ENCODE results near the gene CACNA2D3.

CACNA2D3 gene

DNA sequence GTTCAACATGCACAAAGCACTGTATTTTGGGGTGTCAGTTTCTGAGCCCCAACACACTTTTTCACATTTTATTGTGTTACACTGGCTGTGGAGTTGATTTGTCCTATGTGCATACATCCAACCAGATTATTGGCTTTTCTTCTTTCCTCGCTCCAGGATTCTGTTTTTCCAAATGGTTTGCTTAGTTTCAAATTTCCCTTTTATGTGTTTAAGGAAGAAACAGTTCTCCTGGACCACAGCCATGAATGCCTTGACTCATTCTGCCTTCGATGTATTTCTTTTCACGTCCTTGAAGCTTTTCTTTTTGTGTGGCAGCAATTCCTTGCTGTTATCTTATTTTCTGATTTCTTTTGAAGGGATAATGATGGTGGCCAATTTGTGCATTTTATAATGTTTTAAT is 53.8 kb downstream of the CACNA2D3 start:
- no peak for DNase-seq

DNA sequence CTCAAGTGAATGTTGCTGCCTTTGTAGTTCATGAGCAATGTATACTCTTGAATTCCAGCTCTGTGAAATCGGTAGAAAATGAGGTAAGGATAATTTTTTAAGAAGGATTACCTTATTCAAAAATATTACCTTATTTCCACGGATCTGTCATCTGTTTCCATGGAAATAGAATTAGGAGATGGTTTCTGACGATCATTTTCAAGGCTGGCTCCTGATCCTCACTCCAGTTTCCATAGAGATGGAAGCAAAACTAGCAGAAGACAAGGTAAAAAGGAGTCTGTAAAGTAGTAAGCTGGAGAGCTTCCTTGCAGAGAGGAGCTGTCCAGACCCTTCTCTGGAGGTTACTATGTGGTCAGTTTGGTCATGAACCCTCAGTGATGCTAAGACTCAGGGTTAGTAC is 55.5 kb downstream of the CACNA2D3 start:
- DNase-seq = no peak

DNA sequence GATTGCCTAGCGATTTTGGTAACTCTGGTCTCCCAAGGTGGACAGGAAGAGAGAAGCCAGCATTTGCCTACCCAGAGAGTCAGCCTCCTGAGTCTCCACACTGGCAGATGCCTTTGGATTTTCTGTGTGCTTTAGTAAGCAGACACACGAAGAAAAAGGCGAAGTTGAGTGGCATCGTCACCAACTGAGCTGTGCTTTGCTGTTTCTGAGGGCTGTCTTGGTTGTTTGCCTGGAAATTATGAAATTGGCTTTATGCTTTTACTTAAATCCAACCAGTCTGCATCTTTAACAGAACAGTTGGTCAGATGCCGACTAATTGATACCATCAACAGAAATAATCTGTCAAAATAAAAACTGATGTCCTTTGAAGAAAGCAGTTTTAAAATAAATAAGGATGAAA is 56.0 kb downstream of the CACNA2D3 start:
- no peak for DNase-seq

DNA sequence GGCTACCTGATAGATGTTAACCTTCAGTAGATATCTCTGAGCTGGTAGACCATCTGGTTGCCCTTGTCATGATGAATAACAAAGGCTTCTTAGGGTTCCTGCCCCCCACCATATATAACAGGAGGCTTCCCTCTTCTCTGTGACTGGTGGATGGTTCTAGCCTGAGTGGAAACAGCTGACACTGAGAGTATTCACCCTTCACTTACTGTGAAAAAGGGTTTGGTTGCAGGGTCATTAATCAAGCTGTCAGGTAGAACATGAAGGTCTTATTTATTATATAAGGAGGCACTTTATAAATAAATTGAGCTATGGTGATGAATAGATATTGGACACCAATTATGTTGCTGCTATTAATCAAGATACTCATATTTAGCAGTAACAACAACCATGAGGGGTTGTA is 58.6 kb downstream of the CACNA2D3 start:
- DNase-seq = no peak

DNA sequence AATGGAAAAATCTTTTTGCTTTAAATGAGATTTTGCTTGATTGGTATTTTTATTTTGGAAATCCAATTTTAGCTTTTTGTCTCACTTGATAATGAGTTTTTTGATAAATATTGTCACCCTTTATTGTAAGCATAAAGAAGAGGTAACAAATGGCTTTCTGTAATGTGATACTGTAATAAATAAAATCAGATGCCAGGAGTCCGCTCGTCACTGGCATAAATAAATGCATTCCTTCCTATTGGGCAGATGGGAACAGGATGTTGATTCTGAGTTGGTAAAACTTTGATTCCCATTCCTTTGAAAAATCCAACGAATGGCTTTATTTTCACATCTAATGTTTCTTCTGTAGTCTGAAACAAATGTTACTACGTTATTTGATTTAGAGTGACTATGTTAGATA is 59.9 kb downstream of the CACNA2D3 start:
- DNase-seq = no peak

DNA sequence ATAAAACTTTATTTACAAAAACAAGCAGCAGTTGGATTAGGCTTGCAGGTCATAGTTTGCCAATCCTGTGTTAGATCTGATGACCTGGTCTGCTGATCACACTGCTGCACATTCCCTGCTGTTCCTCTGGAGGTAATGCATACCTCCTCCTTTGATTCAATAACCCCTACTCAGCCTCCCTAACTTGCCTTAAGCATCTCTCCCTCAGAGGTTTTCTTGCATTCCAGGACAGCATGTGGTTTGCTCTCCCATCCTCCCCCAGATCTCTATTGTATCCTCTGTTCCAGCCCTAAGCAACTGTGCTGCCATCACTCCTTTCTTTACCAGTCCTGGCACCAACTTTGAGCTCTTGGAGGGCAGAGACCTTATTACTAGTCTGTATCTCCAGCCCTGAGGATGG is 63.4 kb downstream of the CACNA2D3 start:
- no peak for DNase-seq

DNA sequence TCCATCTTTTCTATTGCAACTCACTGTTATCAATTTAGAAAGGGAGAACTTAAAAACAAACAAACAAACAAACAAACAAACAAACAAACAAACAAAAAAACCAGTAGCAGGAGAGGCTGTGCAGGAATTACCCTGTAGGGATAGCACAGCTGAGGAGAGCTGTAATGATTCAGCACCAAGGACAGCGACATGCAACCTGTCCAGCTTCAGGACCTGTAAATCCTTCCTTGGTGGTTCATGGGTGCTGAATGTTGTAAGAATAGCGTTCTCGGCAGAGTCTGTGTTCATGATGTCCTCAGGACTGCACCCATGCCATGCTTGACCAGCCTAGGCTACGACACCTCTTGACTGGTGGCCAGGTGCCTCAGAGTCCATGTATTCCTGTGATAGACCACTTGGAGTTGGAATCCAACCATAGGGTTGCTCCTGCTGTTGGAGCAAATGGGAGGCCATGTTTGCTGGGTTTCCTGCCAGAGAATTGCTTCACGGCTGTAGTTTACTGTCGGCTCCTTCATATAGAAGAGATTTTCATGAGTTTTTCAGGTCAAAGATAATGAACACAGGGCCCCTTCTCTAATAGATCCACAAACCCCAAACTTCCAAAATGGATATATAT is 65.9 kb downstream of the CACNA2D3 start:
- DNase-seq = peak; percentile 3 to 6

DNA sequence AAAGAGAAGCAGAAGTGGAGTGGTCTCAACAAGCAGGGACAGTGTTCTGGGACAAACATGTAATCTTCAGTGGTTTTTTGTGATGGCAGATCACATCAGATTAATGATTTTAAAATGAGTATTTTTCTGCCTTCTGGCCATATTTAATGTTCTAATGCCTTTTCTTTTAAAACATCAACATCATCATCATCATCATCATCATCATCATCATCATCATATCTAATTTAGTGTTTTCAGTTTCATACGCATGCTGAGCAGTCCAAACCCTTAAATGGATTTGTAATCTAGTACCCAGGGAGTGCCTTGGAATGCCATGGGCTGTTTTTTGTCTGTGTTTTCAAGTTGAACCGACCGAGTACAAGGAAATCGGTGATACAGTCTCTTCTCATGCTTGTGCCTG is 68.9 kb downstream of the CACNA2D3 start:
- DNase-seq = no peak

DNA sequence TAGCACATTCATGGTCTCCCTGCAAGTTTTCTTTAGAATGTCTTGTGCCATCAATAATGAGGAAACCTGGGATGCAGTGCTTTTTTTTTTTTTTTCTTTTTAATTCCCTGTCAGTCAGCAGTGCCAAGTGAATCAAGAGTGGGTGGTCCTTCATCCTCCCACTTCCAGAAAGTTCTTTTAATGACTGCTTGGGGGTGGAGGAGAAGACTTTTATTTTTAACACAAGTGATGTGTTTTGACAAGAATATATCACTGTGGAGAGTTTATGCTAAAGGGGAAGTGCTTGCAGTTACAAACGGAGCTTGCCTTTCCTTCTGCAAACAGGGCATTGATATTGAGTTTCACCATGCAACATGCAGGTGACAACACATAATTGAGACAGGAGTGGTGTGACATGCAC is 69.7 kb downstream of the CACNA2D3 start:
- no peak for DNase-seq

DNA sequence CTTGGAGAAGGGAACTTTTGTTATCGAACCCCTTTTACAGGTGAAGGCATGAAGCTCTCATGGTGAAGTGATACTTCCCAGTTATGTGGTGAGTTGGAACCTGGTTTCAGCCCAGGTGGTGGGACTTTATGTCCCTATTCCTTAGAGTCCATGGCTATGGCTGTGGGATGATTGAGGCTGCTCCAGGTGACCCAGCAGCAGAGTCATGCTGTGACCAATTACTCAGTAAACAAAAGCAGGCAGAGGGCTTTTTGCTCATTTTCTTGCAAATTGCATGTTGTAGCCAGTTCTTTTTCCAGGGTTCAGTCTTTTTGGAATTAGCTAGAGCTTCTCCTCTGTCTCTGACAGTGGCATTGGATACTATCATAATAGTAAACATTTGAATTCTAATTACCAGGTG is 70.7 kb downstream of the CACNA2D3 start:
- DNase-seq = no peak

DNA sequence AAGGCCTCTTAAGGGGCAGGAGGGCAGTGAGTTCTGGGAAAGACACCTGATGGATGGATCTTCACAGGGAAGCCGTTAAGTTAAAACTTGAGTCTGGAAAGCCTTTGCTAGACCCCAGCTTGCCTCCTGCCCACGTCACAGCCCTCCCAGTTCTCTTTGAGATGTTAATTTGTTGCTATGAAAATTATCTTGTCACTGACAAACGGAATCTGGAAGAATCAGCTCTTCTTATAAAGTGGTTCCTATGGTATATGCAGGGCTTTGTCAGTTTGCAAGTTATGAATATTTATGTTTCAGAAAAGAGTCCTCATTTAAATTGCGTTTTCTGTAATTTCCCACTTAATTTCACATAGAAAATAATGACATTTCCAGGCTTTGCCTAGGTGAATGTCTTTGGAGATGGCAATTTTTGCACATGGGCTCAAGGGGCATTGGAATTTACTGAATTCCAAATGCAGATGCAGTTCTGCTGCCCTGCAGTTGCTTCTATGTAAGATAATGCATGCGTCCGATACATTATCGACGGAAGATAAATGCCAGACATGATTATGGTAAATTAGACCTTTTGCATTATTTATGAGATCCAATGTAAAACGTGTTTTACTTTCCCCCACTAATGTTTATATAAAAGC is 74.1 kb downstream of the CACNA2D3 start:
- no peak for DNase-seq

DNA sequence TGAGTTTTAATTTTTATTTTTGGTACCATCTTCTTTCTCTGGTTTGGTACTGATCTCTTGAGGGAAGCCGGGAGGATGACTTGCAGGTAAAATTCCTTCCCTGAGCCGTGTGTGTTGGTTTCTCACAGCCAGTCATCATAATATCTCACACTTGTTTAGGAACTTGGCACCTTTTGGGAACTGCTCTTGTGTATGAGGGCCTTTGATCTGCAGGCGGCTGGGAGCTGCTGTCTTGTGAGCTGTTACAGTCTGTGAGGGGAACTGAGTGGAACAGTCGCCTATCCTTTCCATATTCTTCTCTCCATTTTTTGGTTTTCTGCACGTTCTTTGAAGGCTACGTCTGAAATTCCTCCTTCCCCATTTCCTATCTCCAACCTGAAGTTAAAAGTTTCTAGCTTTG is 75.2 kb downstream of the CACNA2D3 start:
- no peak for DNase-seq

DNA sequence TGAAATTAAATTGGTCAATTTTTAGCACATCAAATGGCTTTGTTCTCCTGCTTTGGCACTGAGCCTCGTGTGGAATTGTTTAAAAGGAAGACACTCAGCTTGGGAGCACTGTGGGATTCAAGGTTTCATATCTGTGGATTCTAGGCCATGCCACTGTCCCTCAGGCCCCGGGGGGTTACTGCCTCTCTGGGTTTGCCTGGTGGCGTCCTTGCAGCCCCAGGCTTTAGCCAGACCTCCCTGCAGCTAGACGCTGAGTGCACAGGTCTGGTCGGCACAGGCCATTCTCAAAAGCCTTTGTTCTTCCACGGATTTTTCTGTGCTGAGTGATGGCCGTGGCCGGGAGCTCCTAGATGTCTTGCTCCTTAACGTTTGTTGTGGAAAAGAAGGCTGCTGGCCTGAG is 76.2 kb downstream of the CACNA2D3 start:
- no peak for DNase-seq

DNA sequence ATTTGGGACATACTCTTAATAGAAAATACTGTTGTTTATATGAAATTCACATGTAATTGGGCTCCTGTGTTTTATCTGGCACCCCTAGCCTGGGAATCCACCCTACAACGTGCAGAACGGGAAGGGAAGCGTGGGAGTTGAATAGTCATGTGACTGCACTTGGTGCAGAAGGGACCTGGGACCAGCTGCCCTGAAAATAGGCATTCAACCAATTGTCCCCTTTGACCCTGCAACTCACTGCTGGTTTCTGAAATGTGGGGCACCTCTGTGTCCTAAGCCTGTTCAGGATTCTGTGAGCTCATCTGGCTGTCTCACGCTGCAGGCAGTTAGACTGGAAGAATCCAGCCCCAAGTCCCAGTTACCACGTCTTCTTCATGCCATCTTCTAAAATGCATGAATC is 79.7 kb downstream of the CACNA2D3 start:
- DNase-seq = no peak

DNA sequence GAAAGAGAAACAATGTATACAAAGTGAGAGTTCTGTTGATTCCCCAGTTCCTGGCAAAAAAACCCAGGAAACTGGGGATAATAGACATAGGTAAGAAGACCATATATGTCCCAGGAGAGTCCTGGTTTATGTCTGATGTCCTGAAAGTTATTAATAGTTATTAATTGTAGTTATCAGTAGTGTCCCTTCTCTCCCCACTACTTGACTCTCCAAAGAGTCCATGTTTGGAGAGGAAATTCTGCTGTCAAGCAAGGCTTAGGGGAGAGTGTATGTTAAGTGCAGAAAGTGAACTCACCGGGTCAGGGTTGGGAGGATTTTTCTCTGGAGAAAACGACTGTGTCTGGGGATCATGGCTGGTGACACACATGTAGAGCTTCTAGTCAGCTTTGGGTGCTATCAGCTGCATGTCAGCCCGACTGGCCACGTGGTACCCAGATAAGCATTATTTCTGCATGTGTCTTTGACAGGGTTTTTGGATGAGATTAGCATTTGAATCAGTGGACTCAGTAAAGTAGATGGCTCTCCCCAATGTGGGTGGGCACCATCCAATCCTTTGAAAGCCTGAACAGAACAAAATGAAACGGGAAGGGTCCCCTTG is 80.4 kb downstream of the CACNA2D3 start:
- DNase-seq = no peak

DNA sequence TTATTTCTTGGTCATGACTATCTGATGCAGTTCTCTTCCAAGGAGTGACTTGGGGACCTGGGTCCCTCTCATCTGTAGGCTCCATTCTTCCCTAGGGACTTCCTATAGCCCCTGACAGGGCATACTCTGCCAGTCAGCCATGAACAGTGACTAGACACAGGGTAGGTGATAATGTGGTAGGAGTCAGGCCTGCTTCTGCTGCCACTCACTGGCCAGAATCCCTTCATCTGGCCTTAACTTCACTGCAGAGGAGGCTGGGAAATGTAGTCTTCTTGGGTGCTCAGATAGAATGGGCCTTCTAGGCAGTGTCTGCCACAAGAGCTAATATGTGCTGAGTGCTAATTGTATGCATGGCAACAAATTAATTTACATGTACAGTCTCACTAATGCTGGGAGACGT is 84.5 kb downstream of the CACNA2D3 start:
- DNase-seq = no peak

DNA sequence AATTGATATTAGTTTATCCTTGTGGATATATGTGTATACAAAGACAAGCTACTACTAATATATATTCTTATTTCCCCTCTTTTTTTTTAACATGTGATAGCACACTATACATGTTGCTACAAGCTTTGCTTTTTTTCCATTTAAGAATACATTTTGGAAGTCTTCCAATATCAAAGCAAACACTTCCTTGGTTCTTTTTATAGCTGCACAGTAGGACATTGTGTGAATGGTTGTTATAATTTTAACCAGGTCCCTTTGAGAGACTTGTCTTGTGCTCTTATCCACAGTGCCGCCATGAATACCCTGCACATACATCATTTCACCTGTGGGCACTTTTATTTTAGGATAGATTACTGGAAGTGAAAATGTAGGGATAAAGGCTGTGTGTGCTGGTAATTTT is 88.7 kb downstream of the CACNA2D3 start:
- DNase-seq = no peak

DNA sequence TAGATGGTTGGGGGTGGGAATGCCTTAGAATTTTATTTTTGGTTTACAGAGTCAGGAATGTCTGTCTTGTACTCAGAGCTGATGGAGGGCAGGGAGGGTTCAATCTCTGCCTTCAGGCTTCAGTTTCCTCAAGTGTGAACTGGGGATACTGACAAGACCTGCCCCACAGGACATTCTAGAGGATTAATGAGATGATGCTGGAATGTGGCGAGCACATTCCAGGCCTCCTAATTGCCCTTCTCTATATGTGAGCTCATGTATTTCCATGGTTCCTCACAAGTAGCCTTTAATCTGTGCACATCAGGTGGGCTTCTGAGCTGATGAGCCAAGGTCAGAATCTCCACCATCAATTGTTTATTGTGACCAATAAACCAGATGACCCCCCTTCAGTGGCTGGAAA is 90.4 kb downstream of the CACNA2D3 start:
- DNase-seq = no peak

DNA sequence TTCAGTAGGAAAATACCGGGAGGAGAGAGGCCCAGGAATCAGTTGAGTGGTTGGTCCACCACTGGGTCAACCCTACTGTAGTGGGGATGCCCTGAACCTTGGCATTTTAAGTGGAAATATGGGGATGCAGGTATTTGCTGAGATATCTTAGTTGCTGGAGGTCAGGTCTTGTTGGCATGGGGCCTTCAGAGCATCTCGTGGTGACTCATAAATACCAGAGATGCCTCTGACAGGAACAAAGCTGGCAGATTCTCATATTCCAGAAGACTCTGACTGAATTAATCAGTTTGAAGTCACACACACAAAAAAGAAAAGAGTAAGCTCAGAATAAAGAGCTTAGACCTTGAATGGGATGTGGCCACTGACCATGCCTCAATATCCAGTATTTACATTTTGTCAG is 91.6 kb downstream of the CACNA2D3 start:
- DNase-seq = no peak

DNA sequence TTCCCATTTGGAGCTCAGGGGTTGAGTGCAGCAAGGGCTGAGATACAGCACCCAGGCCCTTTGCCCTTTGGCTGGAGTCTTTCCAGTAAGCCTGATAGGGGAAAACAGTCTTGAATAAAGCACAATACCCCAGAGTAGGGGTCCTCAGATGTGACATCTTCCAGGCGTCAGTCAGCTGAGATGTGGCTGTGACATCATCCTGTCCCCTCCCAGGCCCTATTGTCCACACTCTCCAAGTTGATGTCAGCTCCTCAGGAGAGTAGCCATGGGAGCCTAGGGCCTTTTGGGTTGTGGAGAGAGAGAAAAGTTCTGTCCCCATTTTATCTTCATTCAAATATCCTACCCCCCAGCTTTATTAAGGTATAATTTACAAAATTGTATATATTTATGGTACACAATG is 92.5 kb downstream of the CACNA2D3 start:
- DNase-seq = no peak

DNA sequence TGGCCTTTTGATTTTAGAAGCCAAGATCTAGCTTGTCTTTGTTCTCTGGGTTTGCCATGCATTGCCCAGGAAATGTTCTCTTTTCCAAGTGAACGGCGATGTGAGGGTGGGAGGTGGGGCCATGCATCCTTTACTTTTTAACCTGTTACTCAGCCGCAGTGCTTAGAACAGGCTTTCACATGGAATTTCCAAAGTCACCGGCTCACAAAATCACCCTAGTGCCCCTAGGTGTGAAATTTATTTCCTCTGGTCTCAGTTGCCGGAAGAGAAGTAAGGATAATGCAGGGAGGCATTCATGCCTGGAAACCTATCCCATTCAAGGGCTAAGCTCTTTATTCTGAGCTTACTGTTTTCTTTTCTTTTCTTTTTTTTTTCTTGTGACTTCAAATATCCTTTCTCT is 93.2 kb downstream of the CACNA2D3 start:
- DNase-seq = no peak

DNA sequence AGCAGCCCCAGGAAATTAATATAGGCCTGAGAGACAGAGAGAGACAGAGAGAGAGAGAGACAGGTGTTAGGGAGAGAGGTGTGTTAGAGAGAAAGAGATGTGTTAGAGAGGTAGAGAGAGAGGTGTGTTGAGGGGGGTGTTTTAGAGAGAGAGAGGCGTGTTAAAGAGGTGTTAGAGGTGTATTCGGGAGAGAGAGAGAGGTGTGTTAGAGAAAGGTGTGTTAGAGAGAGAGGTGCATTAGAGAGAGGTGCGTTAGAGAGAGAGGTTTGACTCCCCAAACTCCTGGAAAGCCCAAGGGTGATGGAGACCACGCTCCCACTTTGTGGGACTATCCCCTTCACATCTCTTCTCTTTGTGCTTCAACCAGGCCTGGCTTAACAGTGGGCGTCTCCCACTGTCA is 95.5 kb downstream of the CACNA2D3 start:
- no peak for DNase-seq

DNA sequence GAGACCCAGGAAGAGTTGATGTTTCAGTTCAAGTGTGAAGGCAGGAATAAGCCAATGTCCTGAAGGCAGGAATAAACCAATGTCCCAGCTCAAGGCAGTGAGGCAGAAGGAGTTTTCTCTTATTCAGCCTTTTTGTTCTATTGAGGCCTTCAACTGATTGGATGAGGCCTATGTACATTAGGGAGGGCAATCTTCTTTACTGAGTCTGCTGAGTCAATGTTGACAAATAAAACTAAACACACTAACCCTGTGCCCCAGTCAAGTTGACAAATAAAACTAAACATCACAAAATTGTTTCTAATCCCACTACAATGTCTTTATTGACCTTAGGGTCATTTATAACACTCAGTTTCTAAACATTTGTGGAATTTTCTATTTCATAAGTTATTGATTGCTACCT is 100.0 kb downstream of the CACNA2D3 start:
- DNase-seq = no peak

DNA sequence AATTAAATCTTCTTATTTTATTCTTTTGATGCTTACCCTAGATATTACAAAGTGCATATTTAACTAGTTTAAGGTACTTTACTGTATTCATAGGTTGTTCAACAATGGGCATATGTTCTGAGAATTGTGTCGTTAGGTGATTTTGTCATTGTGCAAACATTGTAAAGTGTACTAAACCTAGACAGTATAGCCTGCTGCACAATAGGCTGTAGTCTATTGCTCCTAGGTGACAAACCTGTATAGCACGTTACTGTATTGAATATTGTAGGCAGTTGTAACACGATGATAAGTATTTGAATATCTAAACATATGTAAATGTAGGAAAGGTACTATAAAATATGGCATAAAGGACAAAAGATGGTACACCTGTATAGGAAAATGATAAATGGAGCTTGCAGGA is 100.7 kb downstream of the CACNA2D3 start:
- no peak for DNase-seq
